Raji (cell line): ENCODE results near the gene ZNF385B.

Source experiments
- POLR2A ChIP-seq: IDR thresholded peaks from 2 replicates; pipeline ENCODE4 v1.6.1; 2011; ENCODE audit warnings: low read depth, low read length, control low read depth; ENCODE audit not compliant: insufficient read depth

The ZNF385B gene

DNA sequence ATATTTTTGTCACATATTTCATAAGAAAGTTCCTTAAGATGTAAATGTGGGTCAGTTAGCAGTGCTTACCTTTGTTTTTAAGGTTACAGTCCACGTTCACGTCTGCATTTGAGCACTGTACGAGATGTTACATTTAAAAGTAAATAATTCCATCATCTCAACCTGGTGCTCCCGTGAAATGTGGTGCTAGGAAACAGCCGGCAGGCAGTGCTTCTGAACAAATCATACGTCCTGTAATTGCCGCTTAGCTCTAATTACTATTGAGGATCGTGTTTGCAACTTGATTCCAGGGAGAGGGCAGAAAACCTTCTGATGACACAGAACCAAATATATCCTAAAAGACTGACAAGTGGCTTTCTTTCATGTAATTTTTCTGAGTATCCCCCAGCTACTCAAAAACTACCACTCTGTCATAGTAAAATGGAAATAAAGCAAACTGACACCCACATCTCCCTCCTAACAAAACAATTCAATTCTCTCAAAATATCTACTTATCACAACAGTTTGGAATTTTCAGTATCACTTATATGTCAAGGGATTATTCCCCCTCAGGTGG is 299.0 kb downstream of the ZNF385B start:
- TF ChIP-seq POLR2A, result no peak

DNA sequence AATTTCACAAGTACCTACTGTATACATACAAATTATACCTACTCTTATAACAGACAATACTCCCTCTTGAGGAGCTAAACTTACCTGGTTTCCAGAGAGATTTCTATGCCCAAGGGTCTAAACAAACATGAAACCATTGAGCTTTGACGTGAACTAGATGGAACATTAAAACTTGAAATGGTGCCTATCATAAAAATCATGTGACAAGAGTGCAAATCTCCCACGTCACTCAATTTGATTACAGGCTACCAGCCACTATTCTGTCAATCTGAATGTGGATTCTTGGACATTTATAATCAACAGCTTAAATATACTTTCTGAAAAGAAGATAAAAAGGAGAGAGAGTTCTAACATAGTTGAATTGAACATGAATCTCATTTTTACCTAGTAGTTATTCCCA is 299.7 kb downstream of the ZNF385B start:
- no peak for TF ChIP-seq POLR2A

DNA sequence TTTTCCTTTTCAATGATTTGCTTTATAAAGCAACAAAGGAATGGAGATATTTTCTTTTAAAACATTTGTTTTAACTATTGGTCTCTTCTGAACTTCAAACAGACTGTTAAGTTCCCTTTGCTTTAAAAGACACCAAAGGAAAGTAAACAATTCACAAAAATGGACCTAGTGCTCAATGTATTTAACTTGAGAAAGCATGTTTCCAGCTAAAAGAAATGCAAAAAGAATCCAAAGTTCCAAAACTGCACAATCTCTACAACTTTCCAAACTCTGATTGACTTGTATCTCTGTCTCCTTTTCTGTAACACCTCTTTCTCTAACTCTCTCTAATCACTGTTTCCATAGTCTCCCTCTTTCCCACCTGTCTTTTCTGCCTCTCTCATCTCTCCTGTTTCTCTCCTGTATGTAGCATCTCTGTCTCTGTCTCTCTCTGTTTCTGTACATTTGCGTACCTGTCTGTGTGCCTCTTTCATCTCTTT is 301.1 kb downstream of the ZNF385B start:
- TF ChIP-seq POLR2A, result no peak

GRCh38 chr2:179559108-179559806 is 302.2 kb downstream of the ZNF385B start:
- no peak for TF ChIP-seq POLR2A

GRCh38 chr2:179558010-179558934 is 303.1 kb downstream of the ZNF385B start:
- TF ChIP-seq POLR2A, result no peak

DNA sequence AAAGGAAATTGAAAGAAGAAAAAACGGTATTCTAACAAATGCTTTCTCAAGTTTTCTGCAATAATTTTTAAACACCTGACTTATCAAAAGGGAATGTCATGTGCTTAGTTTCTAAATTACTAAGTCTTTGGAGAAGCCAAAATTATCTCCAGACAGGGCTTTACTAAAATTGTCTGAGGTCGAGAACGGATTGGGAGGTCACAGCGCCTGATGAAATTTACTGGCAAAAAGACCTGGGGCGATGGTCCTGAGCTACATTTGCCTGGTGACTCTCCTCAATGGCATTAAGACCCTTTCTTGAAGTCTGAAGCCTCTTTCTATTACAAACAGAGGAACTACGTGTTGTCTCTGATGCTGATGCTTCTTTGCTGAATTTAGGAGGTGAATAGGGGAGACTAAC is 305.0 kb downstream of the ZNF385B start:
- no peak for TF ChIP-seq POLR2A

DNA sequence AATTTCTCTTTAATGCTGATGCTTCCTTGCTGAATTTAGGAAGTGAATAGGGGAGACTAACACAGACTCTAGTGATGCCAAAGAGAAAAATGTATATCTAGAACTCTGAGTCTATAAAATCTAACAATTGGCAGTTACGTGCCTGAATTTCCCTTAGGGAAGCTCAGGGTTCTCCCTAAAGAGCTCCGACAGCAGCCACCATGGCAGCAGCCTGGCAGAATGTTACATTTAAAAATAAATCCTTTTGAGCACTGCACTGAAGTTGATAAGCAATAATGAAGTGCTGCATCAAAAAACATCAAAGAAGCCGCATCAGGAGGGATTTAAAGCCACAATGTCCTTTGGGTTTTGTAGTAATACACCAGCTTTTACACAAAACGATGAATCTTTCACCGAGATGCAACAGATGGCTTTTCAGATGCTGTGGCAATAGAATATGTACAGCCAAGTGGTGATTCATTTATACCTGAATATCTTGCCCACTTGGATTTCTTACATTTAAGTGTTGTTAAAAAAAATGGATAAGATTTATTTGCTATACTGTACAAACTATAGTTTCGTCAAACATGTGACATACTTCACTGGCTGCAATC is 305.6 kb downstream of the ZNF385B start:
- no peak for TF ChIP-seq POLR2A

DNA sequence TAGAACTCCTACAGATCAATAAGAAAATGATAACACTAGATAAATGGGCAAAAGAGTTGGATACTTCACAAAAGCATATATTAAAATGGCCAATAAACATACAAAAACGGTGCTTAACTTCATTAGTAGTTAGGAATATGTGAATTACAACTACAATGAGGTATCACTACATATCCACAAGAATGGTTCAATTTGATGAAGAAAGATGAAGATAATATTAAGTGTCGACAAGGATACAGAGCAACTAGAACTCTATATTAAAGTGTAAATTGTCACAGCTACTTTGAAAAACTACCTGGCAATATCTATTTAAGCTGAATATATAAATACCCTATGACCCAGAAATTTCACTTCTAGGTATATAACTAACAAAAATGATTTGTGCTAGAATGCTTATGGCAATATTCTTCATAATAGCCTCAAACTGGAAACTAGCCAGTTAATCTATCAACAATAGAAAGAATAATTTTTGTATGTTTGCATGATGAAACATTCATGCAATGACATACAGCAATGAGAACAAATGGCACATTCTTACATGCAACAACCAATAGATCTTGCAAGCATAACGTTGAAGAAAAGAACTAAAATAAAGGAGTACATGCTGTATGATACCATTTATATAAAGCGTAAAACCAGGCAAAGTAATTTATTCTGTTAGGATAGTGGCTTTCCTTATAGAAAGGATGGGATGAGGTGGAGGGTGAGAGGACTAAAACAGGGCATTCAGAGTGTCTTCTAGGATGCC is 306.6 kb downstream of the ZNF385B start:
- no peak for TF ChIP-seq POLR2A

DNA sequence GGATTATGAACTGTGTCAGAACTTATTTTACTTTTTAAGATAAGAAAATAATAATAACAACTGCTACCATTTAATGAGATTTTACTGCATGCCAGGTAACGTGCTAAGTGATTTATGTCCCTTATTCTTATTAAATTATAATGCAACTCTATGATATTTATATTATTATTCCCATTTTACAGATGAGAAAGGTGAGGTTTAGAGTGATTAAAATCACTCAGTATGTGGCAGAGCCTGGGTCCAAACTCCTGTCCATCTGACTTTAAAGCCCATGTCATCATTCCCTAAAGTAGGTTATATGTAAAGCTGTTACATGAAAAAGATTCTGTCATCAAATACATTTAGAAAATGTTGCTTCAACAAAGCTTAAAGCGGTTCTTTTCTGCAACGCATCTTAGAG is 308.0 kb downstream of the ZNF385B start:
- no peak for TF ChIP-seq POLR2A

DNA sequence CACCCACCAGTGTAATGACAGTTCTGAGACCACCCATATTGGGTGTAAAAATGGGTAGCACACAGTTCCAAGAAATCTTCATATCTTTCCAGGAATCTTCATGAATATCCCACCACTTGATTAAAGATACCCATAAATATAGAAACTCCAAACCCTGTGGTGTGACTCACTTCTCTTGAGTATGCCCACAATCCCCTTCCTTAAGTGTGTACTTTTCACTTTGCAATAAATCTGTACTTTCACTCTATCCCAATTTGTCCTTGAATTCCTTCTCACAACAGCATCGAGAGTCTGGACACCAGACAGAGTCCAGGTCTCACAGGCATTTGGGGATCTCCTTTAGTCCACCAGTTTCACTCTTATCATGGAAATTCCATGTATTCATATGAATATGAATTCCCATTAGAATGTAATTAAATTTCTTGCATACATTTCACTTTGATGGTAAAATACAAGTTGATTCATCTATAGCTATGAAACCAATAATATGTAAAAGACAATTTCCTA is 309.8 kb downstream of the ZNF385B start:
- TF ChIP-seq POLR2A, result no peak

DNA sequence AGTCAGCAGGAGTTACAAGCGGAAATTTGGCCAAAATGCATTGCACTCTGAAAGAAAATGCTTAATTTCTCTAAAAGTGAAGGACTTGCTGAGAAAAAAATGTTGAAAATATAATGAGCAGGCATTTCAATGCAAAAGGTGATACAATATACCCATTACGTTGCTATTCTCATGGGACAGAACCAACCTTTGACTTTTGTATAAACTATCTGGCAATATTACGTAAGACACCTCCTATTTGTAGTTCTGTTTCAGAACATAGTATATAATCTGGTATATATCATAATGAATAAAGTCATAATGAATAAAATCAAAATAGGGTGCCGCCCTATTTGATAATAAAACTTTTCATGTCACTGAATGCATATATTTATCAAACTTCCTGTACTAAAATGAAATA is 310.6 kb downstream of the ZNF385B start:
- no peak for TF ChIP-seq POLR2A

- no peak for TF ChIP-seq POLR2A
Observed at GRCh38 chr2:179550214-179550613, 311.2 kb downstream of the ZNF385B start.

DNA sequence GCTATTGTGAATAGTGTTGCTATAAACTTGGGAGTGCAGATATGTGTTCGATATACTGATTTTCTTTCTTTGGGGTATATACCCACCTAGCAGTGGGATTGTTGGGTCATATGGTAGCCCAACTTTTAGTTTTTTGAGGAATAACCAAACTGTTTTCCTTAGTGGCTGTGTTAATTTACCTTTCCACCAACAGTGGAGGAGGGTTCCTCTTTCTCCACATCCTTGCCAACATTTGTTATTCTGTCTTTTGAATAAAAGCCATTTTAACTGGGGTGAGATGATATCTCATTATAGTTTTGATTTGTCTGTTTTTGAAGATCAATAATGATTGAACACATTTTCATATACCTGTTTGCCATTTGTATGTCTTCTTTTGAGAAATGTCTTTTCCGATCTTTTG is 314.8 kb downstream of the ZNF385B start:
- no peak for TF ChIP-seq POLR2A

GRCh38 chr2:179545024-179545423 is 316.4 kb downstream of the ZNF385B start:
- no peak for TF ChIP-seq POLR2A
